C4-2B (cell line): ENCODE measurements around the gene SBNO2.

Experiments
- ZFX ChIP-seq: fragments of 450-650 bp; IDR thresholded peaks from 2 replicates; pipeline ENCODE4 v1.6.1; 2017
- TF ChIP-seq, protein P1 (sequence below): fragments of 450-650 bp; conservative IDR thresholded peaks from 2 replicates; pipeline ENCODE4 v1.5.1; 2017; ENCODE audit warnings: mild to moderate bottlenecking

DNA sequence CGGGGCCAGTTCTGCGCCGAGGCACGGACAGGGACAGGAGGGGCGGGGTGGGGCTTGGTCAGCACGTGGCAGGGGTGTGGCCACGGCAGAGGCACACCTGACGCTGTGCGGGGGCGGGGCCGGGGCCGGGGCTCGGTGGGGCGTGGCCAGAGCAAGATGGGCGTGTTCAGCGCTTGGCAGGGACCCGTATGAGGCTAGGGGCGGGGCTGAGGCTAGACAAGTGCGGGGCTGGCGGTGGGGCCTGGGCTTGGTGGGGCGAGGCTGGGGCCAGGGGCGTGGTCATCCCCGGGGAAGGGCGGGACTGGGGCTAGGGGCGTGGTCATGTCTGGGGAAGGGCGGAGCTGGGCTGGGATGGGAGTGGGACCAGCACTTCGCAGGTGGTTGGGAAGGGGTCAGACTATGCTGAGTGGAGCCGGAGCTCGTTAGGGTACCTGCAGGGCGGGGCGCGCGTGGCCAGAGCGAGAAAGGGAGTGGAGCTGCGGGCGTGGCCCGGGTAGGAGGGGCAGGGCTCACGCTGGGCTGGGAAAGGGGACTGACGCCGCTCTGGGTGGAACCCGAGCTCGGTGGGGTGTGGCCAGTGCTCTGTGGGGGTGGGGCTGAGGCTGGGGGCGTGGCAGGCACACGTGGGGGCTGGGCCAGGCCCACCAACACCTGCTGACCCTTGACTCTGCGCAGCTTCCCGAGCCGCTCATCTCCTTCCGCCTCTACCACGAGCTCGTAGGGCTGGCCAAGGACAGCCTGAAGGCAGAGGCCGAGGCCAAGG is 91.7 kb downstream of the SBNO2 start:
- TF ChIP-seq, protein P1, sequence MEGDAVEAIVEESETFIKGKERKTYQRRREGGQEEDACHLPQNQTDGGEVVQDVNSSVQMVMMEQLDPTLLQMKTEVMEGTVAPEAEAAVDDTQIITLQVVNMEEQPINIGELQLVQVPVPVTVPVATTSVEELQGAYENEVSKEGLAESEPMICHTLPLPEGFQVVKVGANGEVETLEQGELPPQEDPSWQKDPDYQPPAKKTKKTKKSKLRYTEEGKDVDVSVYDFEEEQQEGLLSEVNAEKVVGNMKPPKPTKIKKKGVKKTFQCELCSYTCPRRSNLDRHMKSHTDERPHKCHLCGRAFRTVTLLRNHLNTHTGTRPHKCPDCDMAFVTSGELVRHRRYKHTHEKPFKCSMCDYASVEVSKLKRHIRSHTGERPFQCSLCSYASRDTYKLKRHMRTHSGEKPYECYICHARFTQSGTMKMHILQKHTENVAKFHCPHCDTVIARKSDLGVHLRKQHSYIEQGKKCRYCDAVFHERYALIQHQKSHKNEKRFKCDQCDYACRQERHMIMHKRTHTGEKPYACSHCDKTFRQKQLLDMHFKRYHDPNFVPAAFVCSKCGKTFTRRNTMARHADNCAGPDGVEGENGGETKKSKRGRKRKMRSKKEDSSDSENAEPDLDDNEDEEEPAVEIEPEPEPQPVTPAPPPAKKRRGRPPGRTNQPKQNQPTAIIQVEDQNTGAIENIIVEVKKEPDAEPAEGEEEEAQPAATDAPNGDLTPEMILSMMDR, result no peak
- TF ChIP-seq ZFX, result no peak
